ENCODE results near the gene HADHA. TPM values are rescaled to one million over a fixed set of nuclear protein-coding genes. Genes with fewer than 3 reads are reported as not detected.

The HADHA gene
- total and polyA plus RNA-seq, 7 experiments from 2014 or later = 83.8 to 150 (median 103) TPM

GRCh38 chr2:26175466-26176278 lies 68.8 kb downstream of the HADHA start:
- peaks cover 0 to 2% (median 0%) of the 10 kb centered on the region in 11 donors for H3K9me3 Mint-ChIP-seq

GRCh38 chr2:26174691-26175465 lies 69.6 kb downstream of the HADHA start:
- Histone ChIP-seq H3K4me3 (ENCODE audit: low read length) (no peak overlapping the region), H3K9me3 (ENCODE audit: control insufficient read depth in 2 of 3, low read length in 3 of 3) (no peaks in the 10 kb centered on the region), H3K27me3 (ENCODE audit: control insufficient read depth in 2 of 2, insufficient read depth in 2 of 2, low read length in 2 of 2) (peaks cover 0 to 9% of the 10 kb centered on the region in 2 donors), H3K36me3 (ENCODE audit: control insufficient read depth in 2 of 3, insufficient read depth in 3 of 3, low read length in 3 of 3) (no peaks in the 10 kb centered on the region), H3K4me1 (ENCODE audit: control insufficient read depth in 2 of 2, insufficient read depth in 2 of 2, low read length in 2 of 2) (peaks cover 0 to 6% of the 10 kb centered on the region in 2 donors), H3K27ac (ENCODE audit: low read depth, low read length) (no peak overlapping the region)
- Mint-ChIP-seq H3K36me3 (peaks cover 0 to 4% (median 0%) of the 10 kb centered on the region in 5 donors), H3K27me3 (peaks cover 30 to 63% (median 42%) of the 10 kb centered on the region in 5 donors), H3K9me3 (peaks cover 0 to 2% (median 0%) of the 10 kb centered on the region in 11 donors), H3K27ac (no peak overlapping the region), H3K4me3 (peak overlapping the region in 7 of 10 donors; percentile 69 to 83 (median 77)), H3K4me1 (peaks cover 12 to 24% (median 20%) of the 10 kb centered on the region in 7 donors)
- CTCF ChIA-PET = no interaction called here
- DNase-seq = no peak
- intact Hi-C loops (cut with micrococcal nuclease) = loop anchor here (5.0 kb wide), 2 partner anchors 292 to 402 kb away; no protein-coding TSS in a partner anchor
- ATAC-seq = peak; percentile 10
- POLR2A ChIA-PET = interaction anchor here (1.5 kb wide), 2 partner anchors 9 to 10 kb away, joined by 8 to 9 read pairs; no protein-coding TSS in a partner anchor

More at GRCh38 chr2:26175466-26176278, 68.8 kb downstream of the HADHA start:
- ATAC-seq (no peak), DNase-seq (no peak)
- Histone ChIP-seq H3K36me3 (ENCODE audit: control insufficient read depth in 2 of 3, insufficient read depth in 3 of 3, low read length in 3 of 3) (no peaks in the 10 kb centered on the region), H3K27ac (ENCODE audit: low read depth, low read length) (no peak overlapping the region), H3K4me1 (ENCODE audit: control insufficient read depth in 2 of 2, insufficient read depth in 2 of 2, low read length in 2 of 2) (peaks cover 0 to 6% of the 10 kb centered on the region in 2 donors), H3K9me3 (ENCODE audit: control insufficient read depth in 2 of 3, low read length in 3 of 3) (no peaks in the 10 kb centered on the region), H3K4me3 (ENCODE audit: low read length) (no peak overlapping the region), H3K27me3 (ENCODE audit: control insufficient read depth in 2 of 2, insufficient read depth in 2 of 2, low read length in 2 of 2) (peaks cover 0 to 9% of the 10 kb centered on the region in 2 donors)
- peaks cover 0 to 4% (median 0%) of the 10 kb centered on the region in 5 donors for H3K36me3 Mint-ChIP-seq
- peaks cover 18 to 29% (median 23%) of the 10 kb centered on the region in 7 donors for H3K4me1 Mint-ChIP-seq
- POLR2A ChIA-PET = interaction anchor here (1.5 kb wide), 1 partner anchor 9 kb away, joined by 8 read pairs; no protein-coding TSS in a partner anchor
- H3K27ac Mint-ChIP-seq = no peak overlapping the region
- intact Hi-C loops (cut with micrococcal nuclease) = no loop called here
- peak overlapping the region in 1 of 10 donors; percentile 77 for H3K4me3 Mint-ChIP-seq
- peaks cover 36 to 67% (median 48%) of the 10 kb centered on the region in 5 donors for H3K27me3 Mint-ChIP-seq
- CTCF ChIA-PET = interaction anchor here (0.5 kb wide), 1 partner anchor 708 kb away, joined by 3 read pairs; no protein-coding TSS in a partner anchor

GRCh38 chr2:26173776-26174482 lies 70.5 kb downstream of the HADHA start:
- ATAC-seq (no peak), DNase-seq (no peak)
- peaks cover 0 to 4% (median 0%) of the 10 kb centered on the region in 5 donors for H3K36me3 Mint-ChIP-seq
- intact Hi-C loops (cut with micrococcal nuclease) = loop anchor here (5.0 kb wide), 2 partner anchors 293 to 403 kb away; no protein-coding TSS in a partner anchor
- Histone ChIP-seq H3K27ac (ENCODE audit: low read depth, low read length) (no peak overlapping the region), H3K4me3 (ENCODE audit: low read length) (no peak overlapping the region), H3K9me3 (ENCODE audit: control insufficient read depth in 2 of 3, low read length in 3 of 3) (no peaks in the 10 kb centered on the region), H3K4me1 (ENCODE audit: control insufficient read depth in 2 of 2, insufficient read depth in 2 of 2, low read length in 2 of 2) (no peaks in the 10 kb centered on the region), H3K27me3 (ENCODE audit: control insufficient read depth in 2 of 2, insufficient read depth in 2 of 2, low read length in 2 of 2) (peaks cover 0 to 9% of the 10 kb centered on the region in 2 donors), H3K36me3 (ENCODE audit: control insufficient read depth in 2 of 3, insufficient read depth in 3 of 3, low read length in 3 of 3) (no peaks in the 10 kb centered on the region)
- CTCF ChIA-PET = no interaction called here
- H3K4me3 Mint-ChIP-seq = peak overlapping the region; percentile 46 to 83 (median 75)
- peaks cover 9 to 19% (median 15%) of the 10 kb centered on the region in 7 donors for H3K4me1 Mint-ChIP-seq
- POLR2A ChIA-PET = interaction anchor here (0.6 to 1.5 kb wide), 2 partner anchors 10 to 35 kb away, joined by 3 to 9 read pairs; no protein-coding TSS in a partner anchor
- peaks cover 0 to 2% (median 0%) of the 10 kb centered on the region in 11 donors for H3K9me3 Mint-ChIP-seq
- no peak overlapping the region for H3K27ac Mint-ChIP-seq
- peaks cover 30 to 64% (median 40%) of the 10 kb centered on the region in 5 donors for H3K27me3 Mint-ChIP-seq

GRCh38 chr2:26172871-26173775 lies 71.3 kb downstream of the HADHA start, which contains the start of gene GAREM2:
Gene GAREM2, plus strand, starts transcription at chr2:26173088. Its CDS starts 133 bp downstream, at chr2:26173221.
- no peaks in the 10 kb centered on the region for H3K36me3 ChIP-seq (ENCODE audit: control insufficient read depth in 2 of 3, insufficient read depth in 3 of 3, low read length in 3 of 3)
- H3K4me3 ChIP-seq (ENCODE audit: low read length) = peak within 1 kb of the TSS; percentile 27

GRCh38 chr2:26172189-26172870 lies 72.1 kb downstream of the HADHA start:
- ChIA-PET POLR2A (no interaction called here), CTCF (interaction anchor here (1.6 kb wide), 1 partner anchor 9 kb away, joined by 4 read pairs; no protein-coding TSS in a partner anchor)
- Histone ChIP-seq H3K27me3 (ENCODE audit: control insufficient read depth in 2 of 2, insufficient read depth in 2 of 2, low read length in 2 of 2) (peaks cover 0 to 9% of the 10 kb centered on the region in 2 donors), H3K36me3 (ENCODE audit: control insufficient read depth in 2 of 3, insufficient read depth in 3 of 3, low read length in 3 of 3) (no peaks in the 10 kb centered on the region), H3K9me3 (ENCODE audit: control insufficient read depth in 2 of 3, low read length in 3 of 3) (no peaks in the 10 kb centered on the region), H3K27ac (ENCODE audit: low read depth, low read length) (no peak overlapping the region), H3K4me3 (ENCODE audit: low read length) (no peak overlapping the region), H3K4me1 (ENCODE audit: control insufficient read depth in 2 of 2, insufficient read depth in 2 of 2, low read length in 2 of 2) (no peaks in the 10 kb centered on the region)
- Mint-ChIP-seq H3K4me1 (peaks cover 9 to 19% (median 15%) of the 10 kb centered on the region in 7 donors), H3K27me3 (peaks cover 30 to 54% (median 40%) of the 10 kb centered on the region in 5 donors), H3K9me3 (peaks cover 0 to 2% (median 0%) of the 10 kb centered on the region in 11 donors), H3K27ac (no peak overlapping the region), H3K36me3 (peaks cover 0 to 4% (median 0%) of the 10 kb centered on the region in 5 donors), H3K4me3 (peak overlapping the region; percentile 71 to 89 (median 80))
- intact Hi-C loops (cut with micrococcal nuclease) = loop anchor here (1.0 to 5.0 kb wide), 3 partner anchors 12 to 405 kb away; no protein-coding TSS in a partner anchor
- DNase-seq (no peak), ATAC-seq (no peak)

More at GRCh38 chr2:26172871-26173775, 71.3 kb downstream of the HADHA start, which contains the start of gene GAREM2:
- intact Hi-C loops (cut with micrococcal nuclease) = loop anchor here (1.0 to 5.0 kb wide), 3 partner anchors 11 to 404 kb away; no protein-coding TSS in a partner anchor
- ChIA-PET POLR2A (interaction anchor here (1.5 kb wide), 1 partner anchor 11 kb away, joined by 9 read pairs; no protein-coding TSS in a partner anchor), CTCF (interaction anchor here (0.5 to 1.6 kb wide), 2 partner anchors 9 to 60 kb away, joined by 3 to 4 read pairs; no protein-coding TSS in a partner anchor)
- no peak within 1 kb of the TSS for H3K27ac ChIP-seq (ENCODE audit: low read depth, low read length)
- Mint-ChIP-seq H3K4me1 (peaks cover 9 to 19% (median 15%) of the 10 kb centered on the region in 7 donors), H3K9me3 (peaks cover 0 to 2% (median 0%) of the 10 kb centered on the region in 11 donors), H3K27ac (no peak within 1 kb of the TSS), H3K36me3 (peaks cover 0 to 4% (median 0%) of the 10 kb centered on the region in 5 donors), H3K27me3 (peaks cover 30 to 61% (median 40%) of the 10 kb centered on the region in 5 donors), H3K4me3 (peak within 1 kb of the TSS; percentile 71 to 89 (median 80))
- DNase-seq (no peak), ATAC-seq (peak; percentile 21)
- H3K27me3 ChIP-seq (ENCODE audit: control insufficient read depth in 2 of 2, insufficient read depth in 2 of 2, low read length in 2 of 2) = peaks cover 0 to 9% of the 10 kb centered on the region in 2 donors
- H3K9me3 ChIP-seq (ENCODE audit: control insufficient read depth in 2 of 3, low read length in 3 of 3) = no peaks in the 10 kb centered on the region
- no peaks in the 10 kb centered on the region for H3K4me1 ChIP-seq (ENCODE audit: control insufficient read depth in 2 of 2, insufficient read depth in 2 of 2, low read length in 2 of 2)

Data from naive thymus-derived CD4-positive, alpha-beta T cell (primary cell).